D721Med (cell line): ENCODE measurements around the gene SKAP1.

ENCODE experiments used
- DNase-seq: peaks from one replicate; pipeline ENCODE4 v3.0.0; 2011; ENCODE audit warnings: low spot score; ENCODE audit not compliant: insufficient read length
- FAIRE-seq: peaks from 2 replicates; lab custom pipeline; 2011; peaks lifted over from hg19 to GRCh38; lab: Jason Lieb, UNC
- CTCF ChIP-seq: IDR thresholded peaks from 2 replicates; pipeline ENCODE4 v1.5.1; 2012; ENCODE audit warnings: mild to moderate bottlenecking, control low read depth; ENCODE audit not compliant: insufficient read depth; ENCODE audit errors: missing control alignments

SKAP1 gene

GRCh38 chr17:48244121-48244711 lies 185.8 kb downstream of the SKAP1 start:
- DNase-seq, result no peak
- TF ChIP-seq CTCF, result no peak
- FAIRE-seq, result no peak

- TF ChIP-seq CTCF, result no peak
- FAIRE-seq (no peak), DNase-seq (no peak)
Observed at GRCh38 chr17:48241770-48242497, 188.1 kb downstream of the SKAP1 start.

GRCh38 chr17:48241131-48241591 lies 188.9 kb downstream of the SKAP1 start:
- TF ChIP-seq CTCF, result no peak
- no peak for FAIRE-seq
- no peak for DNase-seq

GRCh38 chr17:48240562-48241130 lies 189.4 kb downstream of the SKAP1 start:
- DNase-seq (no peak), FAIRE-seq (no peak)
- no peak for TF ChIP-seq CTCF

- DNase-seq (no peak), FAIRE-seq (no peak)
- TF ChIP-seq CTCF, result no peak
Observed at GRCh38 chr17:48240122-48240521, 189.9 kb downstream of the SKAP1 start.

GRCh38 chr17:48239603-48239995 lies 190.4 kb downstream of the SKAP1 start:
- no peak for DNase-seq
- no peak for FAIRE-seq
- TF ChIP-seq CTCF, result no peak
